Hepatocyte (in vitro differentiated cells): Measurements from ENCODE around the gene TULP4.

Experiments
- CTCF ChIP-seq: fragments of 200-600 bp; sonication (generic); IDR thresholded peaks from 2 replicates; pipeline ENCODE4 v1.5.1; 2016; ENCODE audit warnings: antibody characterized with exemption, mild to moderate bottlenecking; ENCODE audit not compliant: poor library complexity
- EZH2 ChIP-seq: fragments of 200-600 bp; sonication (generic); IDR thresholded peaks from 2 replicates; pipeline ENCODE4 v1.6.1; 2016; ENCODE audit warnings: antibody characterized with exemption, mild to moderate bottlenecking, borderline replicate concordance

- TF ChIP-seq EZH2 (no peak), CTCF (no peak)
Measured at GRCh38 chr6:158397578-158397977, 85.3 kb downstream of the TULP4 start.
